ENCODE measurements around the gene AKT2. TPM values are rescaled to one million over a fixed set of nuclear protein-coding genes. Genes with fewer than 3 reads are reported as not detected.

AKT2 gene
- total and polyA plus RNA-seq, 2 experiments from 2014 or later, result 60.1 to 193 TPM

- DNase-seq (ENCODE audit: low read depth in 1 of 2, low spot score in 1 of 2), result peak; percentile 99 to 100
- no peaks in the 10 kb centered on the region for H3K36me3 ChIP-seq
- TF ChIP-seq CTCF (IDR thresholded peaks at IDR 0.05; ENCODE audit: low read depth, low read length), result no peak
- peaks cover 19% of the 10 kb centered on the region for H3K4me1 ChIP-seq (ENCODE audit: low read depth)
- no peaks in the 10 kb centered on the region for H3K9me3 ChIP-seq (ENCODE audit: low read depth)
- H3K27me3 ChIP-seq, result no peaks in the 10 kb centered on the region
- peak overlapping the region; percentile 98 for H3K27ac ChIP-seq
- peak overlapping the region; percentile 56 for H3K4me3 ChIP-seq
These were observed 449 bp upstream of the AKT2 start for GRCh38 chr19:40285353-40286234.

DNA sequence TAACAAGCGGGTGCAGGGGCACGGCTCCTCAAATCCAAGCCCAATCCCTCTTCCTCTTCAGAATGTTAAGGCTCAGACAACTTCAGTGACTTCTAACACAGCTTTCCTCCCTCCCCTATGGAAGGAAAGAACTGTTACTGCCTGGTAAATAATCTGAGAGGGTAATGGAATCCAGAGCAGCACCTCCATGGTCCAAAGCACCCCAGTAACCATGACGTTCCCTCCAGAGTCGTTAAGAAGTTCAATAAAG lies 969 bp downstream of the AKT2 start:
- DNase-seq (ENCODE audit: low read depth in 1 of 2, low spot score in 1 of 2), result peak in 1 of 2 donors; percentile 19
- no peaks in the 10 kb centered on the region for H3K27me3 ChIP-seq
- TF ChIP-seq CTCF (IDR thresholded peaks at IDR 0.05; ENCODE audit: low read depth, low read length), result no peak
- H3K36me3 ChIP-seq, result no peaks in the 10 kb centered on the region
- peak overlapping the region; percentile 56 for H3K4me3 ChIP-seq
- H3K9me3 ChIP-seq (ENCODE audit: low read depth), result no peaks in the 10 kb centered on the region
- peaks cover 27% of the 10 kb centered on the region for H3K4me1 ChIP-seq (ENCODE audit: low read depth)
- peak overlapping the region; percentile 98 for H3K27ac ChIP-seq

DNA sequence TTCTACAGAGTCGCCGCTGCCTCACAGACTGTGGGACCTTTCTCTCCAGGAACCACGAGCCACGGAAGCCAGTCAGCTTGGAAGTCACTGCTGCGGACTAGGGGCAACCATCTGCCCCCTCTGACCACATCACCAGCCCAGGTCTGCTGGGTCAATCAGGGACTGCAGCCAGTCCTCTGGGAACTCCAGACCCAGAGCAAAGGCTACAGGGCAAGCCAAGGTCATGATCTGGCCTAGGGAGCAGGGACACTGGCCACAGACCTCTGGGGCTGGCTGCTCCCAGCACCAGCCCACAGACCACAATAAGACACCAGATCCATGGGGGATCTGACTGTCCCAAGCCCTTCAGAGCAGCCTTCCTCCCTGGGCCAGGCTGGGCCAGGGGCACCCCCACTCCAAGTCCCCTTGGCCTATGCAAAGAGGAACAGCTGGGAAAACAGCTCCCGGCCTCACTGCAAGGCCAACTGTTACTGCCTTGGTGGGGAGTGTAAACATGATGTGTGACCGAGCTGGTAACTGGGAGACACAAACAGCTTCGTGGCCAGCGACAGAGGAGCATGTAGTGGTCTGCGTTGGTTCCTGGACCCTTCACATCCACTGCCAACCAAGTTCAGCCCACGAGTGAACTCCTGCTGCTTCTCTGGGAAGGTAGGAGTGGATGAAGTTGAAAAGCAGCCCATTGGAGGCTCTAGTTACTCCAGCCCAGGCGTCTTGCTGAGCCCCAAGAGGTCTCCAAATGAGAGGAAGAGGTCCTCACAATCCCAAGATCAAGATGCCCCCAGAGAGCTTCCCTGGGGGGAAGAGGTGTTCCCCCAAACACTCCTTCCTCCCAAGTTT lies 1.5 kb downstream of the AKT2 start:
- Histone ChIP-seq H3K27me3 (no peaks in the 10 kb centered on the region), H3K4me1 (ENCODE audit: low read depth) (peaks cover 29% of the 10 kb centered on the region), H3K4me3 (peak overlapping the region; percentile 56), H3K27ac (peak overlapping the region; percentile 98), H3K36me3 (no peaks in the 10 kb centered on the region), H3K9me3 (ENCODE audit: low read depth) (no peaks in the 10 kb centered on the region)
- no peak for DNase-seq (ENCODE audit: low read depth in 1 of 2, low spot score in 1 of 2)
- no peak for TF ChIP-seq CTCF (IDR thresholded peaks at IDR 0.05; ENCODE audit: low read depth, low read length)

- no peaks in the 10 kb centered on the region for H3K27me3 ChIP-seq
- H3K4me3 ChIP-seq, result no peak overlapping the region
- no peak for TF ChIP-seq CTCF (IDR thresholded peaks at IDR 0.05; ENCODE audit: low read depth, low read length)
- H3K4me1 ChIP-seq (ENCODE audit: low read depth), result peaks cover 29% of the 10 kb centered on the region
- peak overlapping the region; percentile 98 for H3K27ac ChIP-seq
- no peak for DNase-seq (ENCODE audit: low read depth in 1 of 2, low spot score in 1 of 2)
- H3K9me3 ChIP-seq (ENCODE audit: low read depth), result no peaks in the 10 kb centered on the region
- no peaks in the 10 kb centered on the region for H3K36me3 ChIP-seq
These were observed 2.2 kb downstream of the AKT2 start for GRCh38 chr19:40282920-40283319.

DNA sequence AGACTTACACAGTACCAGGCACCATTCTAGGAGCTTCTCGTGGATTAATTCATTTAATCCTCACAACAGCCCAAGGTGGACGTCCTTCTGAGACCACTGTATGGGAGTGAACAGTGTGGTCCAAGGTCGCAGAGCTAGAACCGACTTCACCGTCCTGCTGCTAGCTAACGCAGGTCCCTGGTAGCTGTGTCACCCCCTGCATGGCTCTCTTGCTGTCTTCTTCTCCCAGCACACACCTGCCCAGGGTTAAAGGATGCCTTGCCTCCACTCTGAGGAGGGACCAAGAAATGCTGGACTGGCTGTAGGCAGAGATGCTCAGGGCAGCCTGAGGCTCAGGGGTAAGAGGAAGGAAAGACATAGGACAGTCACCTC lies 3.0 kb downstream of the AKT2 start:
- H3K9me3 ChIP-seq (ENCODE audit: low read depth), result no peaks in the 10 kb centered on the region
- peaks cover 29% of the 10 kb centered on the region for H3K4me1 ChIP-seq (ENCODE audit: low read depth)
- no peaks in the 10 kb centered on the region for H3K36me3 ChIP-seq
- no peaks in the 10 kb centered on the region for H3K27me3 ChIP-seq
- DNase-seq (ENCODE audit: low read depth in 1 of 2, low spot score in 1 of 2), result no peak
- no peak overlapping the region for H3K27ac ChIP-seq
- TF ChIP-seq CTCF (IDR thresholded peaks at IDR 0.05; ENCODE audit: low read depth, low read length), result no peak
- H3K4me3 ChIP-seq, result no peak overlapping the region
